ENCODE results near the gene ANAPC4.

- TF ChIP-seq POLR2AphosphoS5 (IDR thresholded peaks at IDR 0.05; ENCODE audit: low read depth, low read length) = no peak
- no peak for TF ChIP-seq SIN3A (IDR thresholded peaks at IDR 0.05; ENCODE audit: borderline replicate concordance, insufficient read depth, low read length)
- TF ChIP-seq REST (IDR thresholded peaks at IDR 0.05; ENCODE audit: insufficient read depth in 1 of 2, low read depth in 2 of 2, low read length in 2 of 2) = no peak
- no peak for TF ChIP-seq TAF1 (IDR thresholded peaks at IDR 0.05; ENCODE audit: borderline replicate concordance, insufficient read depth, low read length)
- TF ChIP-seq FOXP2 (optimal IDR thresholded peaks at IDR 0.05; ENCODE audit: borderline replicate concordance, extremely low read depth, extremely low read length, insufficient read depth) = no peak
Observed at GRCh38 chr4:25330335-25330734, 46.7 kb upstream of the ANAPC4 start.
